TTC549 (cell line): ENCODE data around the gene ATP1B3.
"Not testable (repeated sequence)": the region's sequence is repeated elsewhere in the genome, so short reads cannot be mapped to it uniquely, and the experiment has no call there.

Experiments used
- FAIRE-seq: peaks from 2 replicates; lab custom pipeline; 2012; peaks lifted over from hg19 to GRCh38; lab: Jason Lieb, UNC

ATP1B3 gene

GRCh38 chr3:141876381-141876890 lies at the start of gene ATP1B3:
Gene ATP1B3 (plus strand): TSS chr3:141876643. CDS start chr3:141876802, 159 bp downstream.
- FAIRE-seq = no peak

GRCh38 chr3:141828487-141828886 lies 48.0 kb upstream of the ATP1B3 start:
- FAIRE-seq = no peak

- FAIRE-seq = no peak
These were observed 47.6 kb upstream of the ATP1B3 start for GRCh38 chr3:141828890-141829289.

GRCh38 chr3:141830508-141830907 lies 45.9 kb upstream of the ATP1B3 start:
- no peak for FAIRE-seq

- FAIRE-seq = no peak
These were observed 42.2 kb upstream of the ATP1B3 start for GRCh38 chr3:141834292-141834691.

- FAIRE-seq = no peak
These were observed 40.8 kb upstream of the ATP1B3 start for GRCh38 chr3:141835557-141836229.

GRCh38 chr3:141839389-141839788 lies 37.1 kb upstream of the ATP1B3 start:
- no peak for FAIRE-seq

GRCh38 chr3:141840737-141841544 lies 35.5 kb upstream of the ATP1B3 start:
- FAIRE-seq = no peak

- FAIRE-seq = no peak
These were observed 32.3 kb upstream of the ATP1B3 start for GRCh38 chr3:141844108-141844507.

- FAIRE-seq = no peak
These were observed 31.6 kb upstream of the ATP1B3 start for GRCh38 chr3:141844812-141845211.

- FAIRE-seq = no peak
These were observed 30.9 kb upstream of the ATP1B3 start for GRCh38 chr3:141845407-141846049.

GRCh38 chr3:141846050-141846433 lies 30.4 kb upstream of the ATP1B3 start:
- no peak for FAIRE-seq

- FAIRE-seq = not testable (repeated sequence)
These were observed 28.2 kb upstream of the ATP1B3 start for GRCh38 chr3:141848159-141848748.

GRCh38 chr3:141849056-141849815 lies 27.2 kb upstream of the ATP1B3 start:
- no peak for FAIRE-seq

GRCh38 chr3:141851411-141851810 lies 25.0 kb upstream of the ATP1B3 start:
- no peak for FAIRE-seq

- FAIRE-seq = no peak
These were observed 23.3 kb upstream of the ATP1B3 start for GRCh38 chr3:141853081-141853601.

GRCh38 chr3:141853629-141854168 lies 22.7 kb upstream of the ATP1B3 start:
- no peak for FAIRE-seq

GRCh38 chr3:141854599-141854998 lies 21.8 kb upstream of the ATP1B3 start:
- no peak for FAIRE-seq

GRCh38 chr3:141858312-141858711 lies 18.1 kb upstream of the ATP1B3 start:
- FAIRE-seq = no peak

- no peak for FAIRE-seq
These were observed 16.8 kb upstream of the ATP1B3 start for GRCh38 chr3:141859651-141860050.

- no peak for FAIRE-seq
These were observed 16.3 kb upstream of the ATP1B3 start for GRCh38 chr3:141860086-141860669.
